ENCODE measurements around the gene MYCBPAP. TPM values are rescaled to one million over a fixed set of nuclear protein-coding genes. Genes with fewer than 3 reads are reported as not detected.

Gene MYCBPAP
- total and polyA plus RNA-seq, 5 experiments from 2014 or later = 0.80 to 2.6 (median 1.3) TPM; not detected in 1

DNA sequence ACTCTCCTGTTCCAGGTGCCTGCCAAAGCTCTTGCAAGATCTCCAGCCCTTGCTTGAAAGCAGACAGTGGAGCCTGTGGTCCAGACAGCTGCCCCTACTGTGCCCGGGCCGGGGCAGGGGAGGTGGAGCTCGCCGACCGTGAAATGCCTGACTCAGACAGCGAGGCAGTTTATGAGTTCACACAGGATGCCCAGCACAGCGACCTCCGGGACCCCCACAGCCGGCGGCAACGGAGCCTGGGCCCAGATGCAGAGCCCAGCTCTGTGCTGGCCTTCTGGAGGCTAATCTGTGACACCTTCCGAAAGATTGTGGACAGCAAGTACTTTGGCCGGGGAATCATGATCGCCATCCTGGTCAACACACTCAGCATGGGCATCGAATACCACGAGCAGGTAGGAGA, 69.9 kb downstream of the MYCBPAP start:
- Mint-ChIP-seq H3K27me3 (peaks cover 8 to 54% (median 25%) of the 10 kb centered on the region in 5 donors), H3K9me3 (no peaks in the 10 kb centered on the region), H3K27ac (peak overlapping the region in 1 of 10 donors; percentile 38), H3K36me3 (no peaks in the 10 kb centered on the region), H3K4me3 (no peak overlapping the region), H3K4me1 (peaks cover 0 to 2% (median 0%) of the 10 kb centered on the region in 4 donors)
- no peak for ATAC-seq
- POLR2A ChIA-PET = no interaction called here
- DNase-seq = no peak

DNA sequence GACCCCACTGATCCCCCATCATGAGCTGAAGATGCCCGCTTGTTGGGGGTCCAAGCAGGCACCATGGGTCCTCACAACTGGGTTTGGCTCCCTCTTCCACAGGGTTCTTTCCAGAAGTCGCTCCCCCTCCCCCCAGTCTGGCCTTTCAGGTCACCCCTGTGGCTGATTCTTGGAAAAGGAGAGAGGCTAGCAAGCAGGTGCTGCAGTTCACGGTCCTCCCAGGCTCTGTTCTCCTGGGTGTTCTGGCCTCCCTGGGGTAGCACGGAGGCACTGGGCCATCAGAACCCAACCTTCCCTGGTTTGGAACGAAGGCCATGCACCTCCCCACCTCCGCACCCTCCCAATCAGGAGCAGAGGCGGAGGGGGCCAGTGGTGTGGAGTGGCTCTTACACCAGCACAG, 71.2 kb downstream of the MYCBPAP start:
- Mint-ChIP-seq H3K9me3 (no peaks in the 10 kb centered on the region), H3K27me3 (peaks cover 8 to 64% (median 25%) of the 10 kb centered on the region in 5 donors), H3K27ac (no peak overlapping the region), H3K4me3 (no peak overlapping the region), H3K36me3 (no peaks in the 10 kb centered on the region), H3K4me1 (peaks cover 0 to 2% (median 0%) of the 10 kb centered on the region in 4 donors)
- no peak for DNase-seq
- POLR2A ChIA-PET = no interaction called here
- no peak for ATAC-seq

DNA sequence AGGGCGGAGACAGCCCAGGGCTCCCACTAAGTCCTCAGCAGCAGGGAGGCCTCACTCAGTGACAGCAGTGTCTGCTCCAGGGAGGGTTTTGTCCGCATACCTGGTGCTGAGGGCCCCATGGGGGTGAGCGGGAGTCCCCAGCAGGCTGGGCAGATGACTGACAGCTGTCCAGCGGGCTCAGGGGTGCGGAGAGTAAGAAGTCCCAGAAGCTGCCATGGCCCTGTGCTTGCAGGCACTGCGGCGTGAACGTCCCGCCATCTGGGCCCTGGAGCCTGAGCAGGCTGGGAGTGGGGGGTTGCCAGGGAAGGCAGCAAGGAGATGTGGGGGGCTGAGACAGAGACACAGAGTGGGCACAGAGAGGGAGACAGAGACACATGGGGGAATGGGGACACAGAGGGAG, 72.4 kb downstream of the MYCBPAP start:
- Mint-ChIP-seq H3K4me3 (no peak overlapping the region), H3K27me3 (peaks cover 8 to 64% (median 25%) of the 10 kb centered on the region in 5 donors), H3K36me3 (no peaks in the 10 kb centered on the region), H3K27ac (no peak overlapping the region), H3K9me3 (no peaks in the 10 kb centered on the region), H3K4me1 (peaks cover 0 to 2% (median 0%) of the 10 kb centered on the region in 4 donors)
- ATAC-seq (no peak), DNase-seq (no peak)
- POLR2A ChIA-PET = no interaction called here

Other genes starting within 250 kb of the MYCBPAP start
- not detected for gene TMEM92, start 234.0 kb upstream of the MYCBPAP start, total RNA-seq
- gene TMEM92, start 234.0 kb upstream of the MYCBPAP start, polyA plus RNA-seq = not detected
- 10 to 100 TPM; 34.3 to 42.5 TPM for gene XYLT2, start 162.3 kb upstream of the MYCBPAP start, total RNA-seq
- gene XYLT2, start 162.3 kb upstream of the MYCBPAP start, polyA plus RNA-seq = 10 to 100 TPM in 1 of 3 donors, 1 to 10 TPM in 2; 6.9 to 16.8 (median 7.4) TPM
- 10 to 100 TPM; 28.0 to 30.0 TPM for gene MRPL27, start 135.3 kb upstream of the MYCBPAP start, total RNA-seq
- gene MRPL27, start 135.3 kb upstream of the MYCBPAP start, polyA plus RNA-seq = 10 to 100 TPM; 28.7 to 60.6 (median 45.7) TPM
- 1 to 10 TPM; 1.9 to 2.7 TPM for gene EME1, start 135.2 kb upstream of the MYCBPAP start, total RNA-seq
- gene EME1, start 135.2 kb upstream of the MYCBPAP start, polyA plus RNA-seq = under 1 TPM in 1 of 3 donors, not detected in 2; 0.38 TPM
- 10 to 100 TPM; 25.7 to 27.7 TPM for gene LRRC59, start 110.9 kb upstream of the MYCBPAP start, total RNA-seq
- 10 to 100 TPM; 12.8 to 14.1 (median 13.8) TPM for gene LRRC59, start 110.9 kb upstream of the MYCBPAP start, polyA plus RNA-seq
- 10 to 100 TPM; 22.4 to 25.9 TPM for gene ACSF2, start 82.2 kb upstream of the MYCBPAP start, total RNA-seq
- 1 to 10 TPM; 1.2 to 2.3 (median 2.1) TPM for gene ACSF2, start 82.2 kb upstream of the MYCBPAP start, polyA plus RNA-seq
- not detected for gene CHAD, start 39.6 kb upstream of the MYCBPAP start, total RNA-seq
- gene CHAD, start 39.6 kb upstream of the MYCBPAP start, polyA plus RNA-seq = not detected
- gene RSAD1, start 29.6 kb upstream of the MYCBPAP start, total RNA-seq = 10 to 100 TPM; 88.2 to 90.6 TPM
- 10 to 100 TPM; 61.3 to 78.8 (median 64.2) TPM for gene RSAD1, start 29.6 kb upstream of the MYCBPAP start, polyA plus RNA-seq
- gene EPN3, start 24.3 kb downstream of the MYCBPAP start, total RNA-seq = not detected
- not detected for gene EPN3, start 24.3 kb downstream of the MYCBPAP start, polyA plus RNA-seq
- 10 to 100 TPM; 33.2 to 39.8 TPM for gene SPATA20, start 38.7 kb downstream of the MYCBPAP start, total RNA-seq
- gene SPATA20, start 38.7 kb downstream of the MYCBPAP start, polyA plus RNA-seq = 1 to 10 TPM; 6.9 to 8.9 (median 7.5) TPM
- under 1 TPM in 1 of 2 experiments, not detected in 1; 0.05 TPM for gene CACNA1G, start 52.3 kb downstream of the MYCBPAP start, total RNA-seq
- not detected for gene CACNA1G, start 52.3 kb downstream of the MYCBPAP start, polyA plus RNA-seq
- gene ABCC3, start 126.4 kb downstream of the MYCBPAP start, total RNA-seq = under 1 TPM in 1 of 2 experiments, not detected in 1; 0.10 TPM
- not detected for gene ABCC3, start 126.4 kb downstream of the MYCBPAP start, polyA plus RNA-seq
- gene ANKRD40, start 199.5 kb downstream of the MYCBPAP start, total RNA-seq = 10 to 100 TPM; 35.5 to 39.5 TPM
- 1 to 10 TPM; 2.8 to 5.2 (median 4.3) TPM for gene ANKRD40, start 199.5 kb downstream of the MYCBPAP start, polyA plus RNA-seq
- 100 to 1,000 TPM; 311 to 345 TPM for gene LUC7L3, start 211.2 kb downstream of the MYCBPAP start, total RNA-seq
- 10 to 100 TPM; 41.6 to 58.4 (median 46.0) TPM for gene LUC7L3, start 211.2 kb downstream of the MYCBPAP start, polyA plus RNA-seq